ENCODE data around the gene OR7D2.

Gene OR7D2

DNA sequence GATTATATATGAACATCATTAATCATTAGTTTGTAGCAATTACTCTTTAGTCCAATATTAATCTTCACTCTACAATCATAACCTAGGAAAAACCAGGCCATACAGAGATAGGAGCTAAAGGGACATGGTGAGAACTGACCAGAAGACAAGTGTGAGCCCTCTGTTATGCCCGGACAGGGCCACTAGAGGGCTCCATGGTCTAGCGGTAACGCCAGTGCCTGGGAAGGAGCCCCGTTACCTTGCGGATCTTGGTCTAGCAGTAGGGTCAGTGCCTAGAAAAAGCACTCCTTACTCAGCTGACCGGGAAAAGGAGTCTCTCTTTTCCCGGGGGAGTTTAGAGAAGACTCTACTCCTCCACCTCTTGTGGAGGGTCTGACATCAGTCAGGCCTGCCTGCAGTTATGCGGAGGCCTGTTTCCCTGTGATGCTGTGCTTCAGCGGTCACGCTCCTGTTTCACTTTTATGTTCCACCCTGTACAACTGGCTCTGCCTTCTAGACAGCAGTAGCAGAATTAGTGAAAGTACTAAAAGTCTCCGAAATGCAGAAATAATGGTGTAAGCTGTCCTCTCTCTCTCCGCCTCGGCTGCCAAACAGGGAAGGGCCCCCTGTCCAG lies 26.8 kb downstream of the OR7D2 start:
- DNase-seq (ENCODE audit: low read depth, low spot score), result peak; percentile 44

DNA sequence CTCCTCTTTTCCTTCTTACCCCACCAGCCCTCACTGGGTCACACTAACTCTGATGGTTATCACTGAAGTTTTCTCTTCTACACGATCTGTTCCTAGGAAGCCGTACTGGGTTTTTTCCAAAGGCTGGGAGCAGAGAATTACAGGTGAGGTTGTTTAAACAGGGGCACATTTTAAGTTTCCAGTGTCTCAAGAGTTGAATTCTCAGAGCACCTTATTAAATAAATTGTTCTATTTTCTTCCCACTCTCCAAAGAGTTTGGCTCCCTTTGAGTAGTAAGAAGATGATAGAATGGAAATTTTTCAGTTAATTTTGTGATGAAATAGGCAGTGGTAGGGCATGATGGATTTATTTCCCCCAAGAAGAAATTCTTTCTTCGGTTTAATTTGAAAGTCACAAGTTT lies 40.7 kb downstream of the OR7D2 start, which contains the start of gene OR7D4:
Gene OR7D4 (minus strand): TSS at position 101 of the 400 bp plus-strand sequence. CDS start 4,752 bp downstream, outside the sequence.
- no peak for DNase-seq (ENCODE audit: low read depth, low spot score)

All from activated naive CD8-positive, alpha-beta T cell treated with anti-CD3 and anti-CD28 coated beads, Interleukin-2, amount 50 U/mL, for 16 hours (primary cell).